A673 (cell line): ENCODE data around the gene STAB2.

ENCODE experiments used
- EZH2 ChIP-seq: fragments of 200-600 bp; sonication (generic); IDR thresholded peaks from 2 replicates; pipeline ENCODE4 v1.6.1; 2017; ENCODE audit warnings: borderline replicate concordance, low read depth, mild to moderate bottlenecking, mixed read lengths, antibody characterized with exemption, low read length; ENCODE audit not compliant: poor library complexity, severe bottlenecking
- TF ChIP-seq, protein P1 (sequence below): fragments of 300-800, 200-600 bp; sonication (generic); conservative IDR thresholded peaks from 2 replicates; pipeline ENCODE4 v1.5.1; 2017; ENCODE audit warnings: low read depth, mild to moderate bottlenecking, antibody characterized with exemption, low read length, moderate library complexity, mixed read lengths

GRCh38 chr12:103803847-103804246, 216.8 kb downstream of the STAB2 start:
- TF ChIP-seq, protein P1, sequence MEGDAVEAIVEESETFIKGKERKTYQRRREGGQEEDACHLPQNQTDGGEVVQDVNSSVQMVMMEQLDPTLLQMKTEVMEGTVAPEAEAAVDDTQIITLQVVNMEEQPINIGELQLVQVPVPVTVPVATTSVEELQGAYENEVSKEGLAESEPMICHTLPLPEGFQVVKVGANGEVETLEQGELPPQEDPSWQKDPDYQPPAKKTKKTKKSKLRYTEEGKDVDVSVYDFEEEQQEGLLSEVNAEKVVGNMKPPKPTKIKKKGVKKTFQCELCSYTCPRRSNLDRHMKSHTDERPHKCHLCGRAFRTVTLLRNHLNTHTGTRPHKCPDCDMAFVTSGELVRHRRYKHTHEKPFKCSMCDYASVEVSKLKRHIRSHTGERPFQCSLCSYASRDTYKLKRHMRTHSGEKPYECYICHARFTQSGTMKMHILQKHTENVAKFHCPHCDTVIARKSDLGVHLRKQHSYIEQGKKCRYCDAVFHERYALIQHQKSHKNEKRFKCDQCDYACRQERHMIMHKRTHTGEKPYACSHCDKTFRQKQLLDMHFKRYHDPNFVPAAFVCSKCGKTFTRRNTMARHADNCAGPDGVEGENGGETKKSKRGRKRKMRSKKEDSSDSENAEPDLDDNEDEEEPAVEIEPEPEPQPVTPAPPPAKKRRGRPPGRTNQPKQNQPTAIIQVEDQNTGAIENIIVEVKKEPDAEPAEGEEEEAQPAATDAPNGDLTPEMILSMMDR = no peak
- TF ChIP-seq EZH2 = no peak
